GM21576 (cell line): ENCODE data around the gene DIPK1A.

Experiments used
- ATAC-seq: cut with Tn5 transposase; IDR thresholded peaks from one replicate; pipeline ENCODE4 v1.9.1; 2021; ENCODE audit warnings: mild to moderate bottlenecking, moderate library complexity; ENCODE audit not compliant: unreplicated experiment

The DIPK1A gene

GRCh38 chr1:92879316-92879968, 81.8 kb downstream of the DIPK1A start:
- ATAC-seq = no peak

- ATAC-seq = no peak
Measured at GRCh38 chr1:92877792-92878191, 83.5 kb downstream of the DIPK1A start.

- ATAC-seq = no peak
Measured at GRCh38 chr1:92877081-92877711, 84.1 kb downstream of the DIPK1A start.

GRCh38 chr1:92876351-92876750, 84.9 kb downstream of the DIPK1A start:
- no peak for ATAC-seq

GRCh38 chr1:92874987-92875386, 86.3 kb downstream of the DIPK1A start:
- no peak for ATAC-seq

GRCh38 chr1:92872719-92873118, 88.5 kb downstream of the DIPK1A start:
- ATAC-seq = no peak

- no peak for ATAC-seq
Measured at GRCh38 chr1:92870591-92870990, 90.7 kb downstream of the DIPK1A start.

- no peak for ATAC-seq
Measured at GRCh38 chr1:92864131-92864530, 97.1 kb downstream of the DIPK1A start.

- ATAC-seq = no peak
Measured at GRCh38 chr1:92862605-92863004, 98.7 kb downstream of the DIPK1A start.

GRCh38 chr1:92859400-92860039, 101.7 kb downstream of the DIPK1A start:
- no peak for ATAC-seq

- peak; percentile 75 for ATAC-seq
Measured at GRCh38 chr1:92858564-92859399, 102.5 kb downstream of the DIPK1A start.

GRCh38 chr1:92857817-92858216, 103.4 kb downstream of the DIPK1A start:
- ATAC-seq = no peak

- ATAC-seq = no peak
Measured at GRCh38 chr1:92855236-92855635, 106.0 kb downstream of the DIPK1A start.

- ATAC-seq = no peak
Measured at GRCh38 chr1:92854101-92854785, 107.0 kb downstream of the DIPK1A start.

GRCh38 chr1:92853299-92853698, 108.0 kb downstream of the DIPK1A start:
- ATAC-seq = no peak

- ATAC-seq = no peak
Measured at GRCh38 chr1:92851729-92852128, 109.5 kb downstream of the DIPK1A start.

- ATAC-seq = no peak
Measured at GRCh38 chr1:92850019-92850418, 111.2 kb downstream of the DIPK1A start.

- no peak for ATAC-seq
Measured at GRCh38 chr1:92848201-92848600, 113.1 kb downstream of the DIPK1A start.

- ATAC-seq = no peak
Measured at GRCh38 chr1:92845908-92846307, 115.4 kb downstream of the DIPK1A start.

GRCh38 chr1:92844439-92844838, 116.8 kb downstream of the DIPK1A start:
- ATAC-seq = no peak
